ENCODE measurements around the gene KMT2B. TPM values are rescaled to one million over a fixed set of nuclear protein-coding genes. Genes with fewer than 3 reads are reported as not detected.
"Not testable (repeated sequence)": the region's sequence is repeated elsewhere in the genome, so short reads cannot be mapped to it uniquely, and the experiment has no call there.

KMT2B gene
- total RNA-seq, 1 experiment from 2014 or later = 10.8 TPM

DNA sequence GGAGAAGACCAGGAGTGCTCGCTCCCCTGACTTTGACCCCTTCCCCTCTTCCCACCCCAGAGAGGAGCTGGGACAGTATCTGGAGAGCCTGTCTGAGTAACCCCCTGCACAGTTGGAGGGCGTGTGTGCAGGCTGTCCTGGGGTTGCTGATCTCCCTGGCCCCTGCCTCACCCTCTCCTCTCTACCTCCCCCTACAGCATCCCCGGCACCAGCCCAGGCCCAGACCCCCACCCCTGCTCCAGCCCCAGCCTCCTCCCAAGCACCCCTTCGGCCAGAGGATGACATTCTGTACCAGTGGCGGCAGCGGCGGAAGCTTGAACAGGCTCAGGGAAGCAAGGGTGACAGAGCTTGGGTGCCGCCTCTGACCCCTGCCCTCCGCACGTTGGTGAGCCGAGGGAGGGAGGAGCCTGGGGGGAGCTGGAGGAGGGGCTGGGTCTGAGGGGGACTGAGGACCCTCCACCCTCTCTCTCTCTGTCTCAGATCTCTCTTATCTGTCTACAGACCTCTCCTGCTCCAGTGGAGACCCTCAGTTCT, 48.8 kb downstream of the KMT2B start:
- no TSS peak for BruUV-seq (replicated peaks)
- ATAC-seq (no peak), DNase-seq (no peak)
- Histone ChIP-seq H3K9ac (ENCODE audit: low read length) (no peak overlapping the region), H2AFZ (ENCODE audit: low read length) (no peak overlapping the region), H3K9me2 (replicated peaks; ENCODE audit: low read length) (no peaks in the 10 kb centered on the region), H3F3A (ENCODE audit: low read length, unreplicated experiment) (no peaks in the 10 kb centered on the region), H3K79me2 (ENCODE audit: low read length) (no peaks in the 10 kb centered on the region), H3K4me1 (ENCODE audit: insufficient read depth, low read length) (peaks cover 6% of the 10 kb centered on the region; the same call in 1 of the 2 replicates), H3K36me3 (ENCODE audit: low read depth, low read length) (no peaks in the 10 kb centered on the region), H3K27me3 (ENCODE audit: low read length) (no peaks in the 10 kb centered on the region), H4K20me1 (ENCODE audit: low read length) (no peaks in the 10 kb centered on the region), H3K4me3 (ENCODE audit: low read length) (no peak overlapping the region), H3K9me3 (ENCODE audit: low read length) (no peaks in the 10 kb centered on the region), H3K27ac (ENCODE audit: low read length) (no peak overlapping the region), H3K4me2 (ENCODE audit: low read length) (no peak overlapping the region)
- POLR2A ChIA-PET (ENCODE audit: unreplicated experiment) = no interaction called here
- CTCF ChIA-PET = no interaction called here
- TF ChIP-seq EZH2phosphoT487 (IDR thresholded peaks at IDR 0.05; ENCODE audit: borderline replicate concordance, low read length) = no peak
- no peak for TF ChIP-seq EZH2 (IDR thresholded peaks at IDR 0.05; ENCODE audit: low read length, unreplicated experiment)
- TF ChIP-seq, protein P1, sequence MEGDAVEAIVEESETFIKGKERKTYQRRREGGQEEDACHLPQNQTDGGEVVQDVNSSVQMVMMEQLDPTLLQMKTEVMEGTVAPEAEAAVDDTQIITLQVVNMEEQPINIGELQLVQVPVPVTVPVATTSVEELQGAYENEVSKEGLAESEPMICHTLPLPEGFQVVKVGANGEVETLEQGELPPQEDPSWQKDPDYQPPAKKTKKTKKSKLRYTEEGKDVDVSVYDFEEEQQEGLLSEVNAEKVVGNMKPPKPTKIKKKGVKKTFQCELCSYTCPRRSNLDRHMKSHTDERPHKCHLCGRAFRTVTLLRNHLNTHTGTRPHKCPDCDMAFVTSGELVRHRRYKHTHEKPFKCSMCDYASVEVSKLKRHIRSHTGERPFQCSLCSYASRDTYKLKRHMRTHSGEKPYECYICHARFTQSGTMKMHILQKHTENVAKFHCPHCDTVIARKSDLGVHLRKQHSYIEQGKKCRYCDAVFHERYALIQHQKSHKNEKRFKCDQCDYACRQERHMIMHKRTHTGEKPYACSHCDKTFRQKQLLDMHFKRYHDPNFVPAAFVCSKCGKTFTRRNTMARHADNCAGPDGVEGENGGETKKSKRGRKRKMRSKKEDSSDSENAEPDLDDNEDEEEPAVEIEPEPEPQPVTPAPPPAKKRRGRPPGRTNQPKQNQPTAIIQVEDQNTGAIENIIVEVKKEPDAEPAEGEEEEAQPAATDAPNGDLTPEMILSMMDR (conservative IDR thresholded peaks at IDR 0.05; ENCODE audit: low read depth, low read length) = no peak
- intact Hi-C loops (cut with micrococcal nuclease) = no loop called here

DNA sequence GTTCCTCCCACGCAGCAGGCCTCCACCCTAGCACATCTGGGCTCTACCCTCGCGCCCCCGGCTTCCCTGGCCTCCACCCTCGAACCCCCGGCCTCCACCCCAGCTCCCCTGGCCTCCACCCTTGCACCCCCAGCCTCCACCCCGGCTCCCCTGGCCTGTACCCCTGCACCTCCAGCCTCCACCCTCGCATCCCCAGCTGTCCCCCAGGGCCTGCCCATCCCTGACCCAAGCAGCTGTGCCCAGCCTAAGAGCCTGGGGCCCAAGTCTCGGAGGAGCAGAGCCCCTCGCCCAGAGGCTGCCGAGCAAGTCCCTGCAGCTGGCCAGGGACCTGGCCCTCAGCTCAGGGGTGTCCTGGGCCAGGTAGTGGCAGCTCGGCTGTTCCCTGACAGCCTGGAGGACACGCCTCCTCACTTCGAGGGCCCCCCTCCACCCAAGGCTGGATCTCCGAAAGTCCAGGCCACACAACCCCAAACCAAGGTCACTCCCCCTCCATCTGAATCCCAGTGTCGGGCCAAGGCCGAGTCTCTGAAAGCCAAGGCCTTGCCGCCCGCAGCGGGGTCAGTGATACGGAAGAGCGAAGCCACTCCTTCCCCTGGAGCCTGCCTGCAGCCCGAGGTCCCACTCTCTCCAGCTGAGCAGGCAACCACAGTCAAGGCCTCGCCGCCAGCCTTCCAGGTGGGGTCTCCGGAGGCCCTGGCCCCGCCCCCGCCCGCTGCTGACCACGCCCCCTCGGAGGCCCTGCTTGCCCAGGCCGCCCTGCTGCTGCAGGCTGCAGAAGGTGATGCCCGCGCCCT, 49.7 kb downstream of the KMT2B start:
- H3K9ac ChIP-seq (ENCODE audit: low read length) = no peak overlapping the region
- no peaks in the 10 kb centered on the region for H3K36me3 ChIP-seq (ENCODE audit: low read depth, low read length)
- BruUV-seq (replicated peaks) = no TSS peak
- POLR2A ChIA-PET (ENCODE audit: unreplicated experiment) = no interaction called here
- CTCF ChIA-PET = no interaction called here
- H3K9me2 ChIP-seq (replicated peaks; ENCODE audit: low read length) = no peaks in the 10 kb centered on the region
- H3K27me3 ChIP-seq (ENCODE audit: low read length) = no peaks in the 10 kb centered on the region
- no peaks in the 10 kb centered on the region for H3K9me3 ChIP-seq (ENCODE audit: low read length)
- ATAC-seq = no peak
- H3K4me1 ChIP-seq (ENCODE audit: insufficient read depth, low read length) = peaks cover 6% of the 10 kb centered on the region; the same call in 1 of the 2 replicates
- no peaks in the 10 kb centered on the region for H3K79me2 ChIP-seq (ENCODE audit: low read length)
- DNase-seq = no peak
- TF ChIP-seq EZH2phosphoT487 (IDR thresholded peaks at IDR 0.05; ENCODE audit: borderline replicate concordance, low read length) (no peak), EZH2 (IDR thresholded peaks at IDR 0.05; ENCODE audit: low read length, unreplicated experiment) (no peak)
- TF ChIP-seq, protein P1 (conservative IDR thresholded peaks at IDR 0.05; ENCODE audit: low read depth, low read length) = no peak
- H4K20me1 ChIP-seq (ENCODE audit: low read length) = no peaks in the 10 kb centered on the region
- no peak overlapping the region for H3K27ac ChIP-seq (ENCODE audit: low read length)
- intact Hi-C loops (cut with micrococcal nuclease) = no loop called here
- no peak overlapping the region for H3K4me3 ChIP-seq (ENCODE audit: low read length)
- no peak overlapping the region for H3K4me2 ChIP-seq (ENCODE audit: low read length)
- H3F3A ChIP-seq (ENCODE audit: low read length, unreplicated experiment) = no peaks in the 10 kb centered on the region
- H2AFZ ChIP-seq (ENCODE audit: low read length) = no peak overlapping the region

DNA sequence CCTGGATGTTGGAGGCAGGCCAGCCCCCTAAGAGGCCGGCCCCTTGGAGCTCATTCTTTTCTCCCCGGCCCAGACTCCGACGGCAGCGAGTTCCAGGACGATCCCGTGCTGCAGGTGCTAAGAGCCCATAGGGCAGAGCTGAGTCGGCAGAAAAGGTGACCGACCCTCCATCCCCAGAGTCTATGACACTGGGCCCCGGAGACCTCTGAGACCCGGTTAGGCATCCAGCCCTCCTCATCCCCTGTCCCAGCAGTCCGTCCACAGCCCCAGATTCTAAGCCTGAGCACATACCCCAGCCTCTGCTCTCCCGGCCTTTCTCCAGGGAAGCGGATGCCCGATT, 50.2 kb downstream of the KMT2B start:
- POLR2A ChIA-PET (ENCODE audit: unreplicated experiment) = no interaction called here
- Histone ChIP-seq H3K79me2 (ENCODE audit: low read length) (no peaks in the 10 kb centered on the region), H3K4me1 (ENCODE audit: insufficient read depth, low read length) (peaks cover 6% of the 10 kb centered on the region; the same call in 1 of the 2 replicates), H3K9ac (ENCODE audit: low read length) (no peak overlapping the region), H3K27me3 (ENCODE audit: low read length) (no peaks in the 10 kb centered on the region), H4K20me1 (ENCODE audit: low read length) (no peaks in the 10 kb centered on the region), H3K9me3 (ENCODE audit: low read length) (no peaks in the 10 kb centered on the region), H3K27ac (ENCODE audit: low read length) (no peak overlapping the region), H3K4me3 (ENCODE audit: low read length) (no peak overlapping the region), H3K9me2 (replicated peaks; ENCODE audit: low read length) (no peaks in the 10 kb centered on the region), H3K36me3 (ENCODE audit: low read depth, low read length) (no peaks in the 10 kb centered on the region), H3K4me2 (ENCODE audit: low read length) (no peak overlapping the region), H2AFZ (ENCODE audit: low read length) (no peak overlapping the region), H3F3A (ENCODE audit: low read length, unreplicated experiment) (no peaks in the 10 kb centered on the region)
- CTCF ChIA-PET = no interaction called here
- DNase-seq = no peak
- intact Hi-C loops (cut with micrococcal nuclease) = no loop called here
- no peak for TF ChIP-seq EZH2phosphoT487 (IDR thresholded peaks at IDR 0.05; ENCODE audit: borderline replicate concordance, low read length)
- no peak for TF ChIP-seq EZH2 (IDR thresholded peaks at IDR 0.05; ENCODE audit: low read length, unreplicated experiment)
- TF ChIP-seq, protein P1 (conservative IDR thresholded peaks at IDR 0.05; ENCODE audit: low read depth, low read length) = no peak
- no peak for ATAC-seq
- no TSS peak for BruUV-seq (replicated peaks)

DNA sequence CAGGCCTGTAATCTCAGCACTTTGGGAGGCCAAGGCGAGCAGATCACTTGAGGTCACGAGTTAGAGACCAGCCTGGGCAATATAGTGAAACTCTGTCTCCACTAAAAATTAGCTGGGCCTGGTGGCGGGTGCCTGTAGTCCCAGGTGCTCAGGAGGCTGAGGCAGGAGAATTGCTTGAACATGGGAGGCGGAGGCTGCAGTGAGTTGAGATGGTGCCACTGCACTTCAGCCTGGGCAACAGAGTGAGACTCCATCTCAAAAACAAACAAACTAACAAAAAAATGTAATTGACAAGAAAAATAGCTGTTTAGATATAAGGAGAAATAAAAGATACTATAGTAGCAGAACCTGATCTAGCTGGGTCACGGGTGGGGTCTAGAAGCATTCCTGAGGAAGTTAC, 54.6 kb downstream of the KMT2B start:
- H3K9me2 ChIP-seq (replicated peaks; ENCODE audit: low read length); H4K20me1 ChIP-seq (ENCODE audit: low read length); H3F3A ChIP-seq (ENCODE audit: low read length, unreplicated experiment); DNase-seq; H3K4me2 ChIP-seq (ENCODE audit: low read length); H3K9me3 ChIP-seq (ENCODE audit: low read length); H3K27ac ChIP-seq (ENCODE audit: low read length); H3K79me2 ChIP-seq (ENCODE audit: low read length); H2AFZ ChIP-seq (ENCODE audit: low read length); BruUV-seq (replicated peaks); intact Hi-C loops (cut with micrococcal nuclease); CTCF ChIA-PET; H3K9ac ChIP-seq (ENCODE audit: low read length); H3K4me3 ChIP-seq (ENCODE audit: low read length); H3K27me3 ChIP-seq (ENCODE audit: low read length); H3K4me1 ChIP-seq (ENCODE audit: insufficient read depth, low read length); H3K36me3 ChIP-seq (ENCODE audit: low read depth, low read length); ATAC-seq; POLR2A ChIA-PET (ENCODE audit: unreplicated experiment): not testable (repeated sequence)

Data from PC-3 (cell line).